SU-DHL-6 (cell line): ENCODE results near the gene TSC22D4.

Experiments used
- CTCF ChIP-seq: fragments of 200-600 bp; sonication (generic); IDR thresholded peaks from one replicate; pipeline ENCODE4 v1.5.1; 2017; ENCODE audit warnings: antibody characterized with exemption, mild to moderate bottlenecking, low read length, moderate library complexity; ENCODE audit not compliant: insufficient read depth, poor library complexity, severe bottlenecking
- EZH2phosphoT487 ChIP-seq: fragments of 200-600 bp; sonication (generic), shearing (Covaris generic); conservative IDR thresholded peaks from 2 replicates; pipeline ENCODE4 v1.6.1; 2018; ENCODE audit warnings: mild to moderate bottlenecking, antibody characterized with exemption, low read length, moderate library complexity, mixed read lengths

GRCh38 chr7:100477871-100478267 lies 1.1 kb downstream of the TSC22D4 start:
- no peak for TF ChIP-seq CTCF
- no peak for TF ChIP-seq EZH2phosphoT487
